ENCODE measurements around the gene LUZP2.

DNA sequence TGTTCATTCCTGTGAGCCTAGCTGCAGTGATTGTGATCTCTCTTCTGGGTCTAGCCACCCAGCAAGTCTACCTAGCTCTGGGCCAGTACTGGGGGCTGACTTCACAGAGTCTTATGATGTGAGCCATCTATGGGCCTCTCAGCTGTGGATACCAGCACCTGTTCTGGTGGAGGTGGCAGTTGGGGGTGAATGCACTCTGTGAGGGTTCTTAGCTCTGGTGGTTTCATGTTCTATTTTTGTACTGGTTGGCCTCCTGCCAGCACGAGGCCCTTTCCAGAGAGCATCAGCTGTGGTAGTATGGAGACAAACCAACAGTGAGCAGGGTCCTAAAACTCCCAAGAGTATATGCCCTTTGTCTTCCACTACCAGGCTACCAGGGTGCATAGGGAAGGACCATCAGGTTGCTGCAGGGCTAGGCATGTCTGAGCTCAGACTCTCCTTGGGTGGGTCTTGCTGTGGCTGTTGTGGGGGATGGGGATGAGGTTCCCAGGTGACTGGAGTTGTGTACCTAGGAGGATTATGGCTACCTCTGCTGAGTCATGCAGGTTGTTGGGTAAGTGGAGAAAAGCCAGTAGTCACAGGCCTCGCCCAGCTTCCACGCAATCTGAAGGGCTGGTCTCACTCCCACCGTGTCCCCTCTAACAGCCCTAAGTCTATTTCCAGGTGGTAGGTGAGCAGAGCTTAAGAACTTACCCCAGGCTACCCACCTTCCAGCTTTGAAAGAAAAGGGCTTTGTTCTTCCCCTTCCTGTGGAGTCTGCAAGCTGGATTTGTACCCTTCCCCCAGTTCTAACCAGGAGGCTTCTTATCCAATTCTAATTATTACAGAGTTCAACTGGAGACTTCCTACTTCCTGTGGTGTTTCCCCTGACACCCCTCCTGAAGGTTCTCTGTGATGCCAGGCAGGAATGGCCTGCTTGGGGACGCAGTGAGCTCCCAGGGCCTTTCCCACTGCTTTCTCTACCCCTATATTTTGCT lies 250.7 kb downstream of the LUZP2 start:
- TF ChIP-seq, protein P1, sequence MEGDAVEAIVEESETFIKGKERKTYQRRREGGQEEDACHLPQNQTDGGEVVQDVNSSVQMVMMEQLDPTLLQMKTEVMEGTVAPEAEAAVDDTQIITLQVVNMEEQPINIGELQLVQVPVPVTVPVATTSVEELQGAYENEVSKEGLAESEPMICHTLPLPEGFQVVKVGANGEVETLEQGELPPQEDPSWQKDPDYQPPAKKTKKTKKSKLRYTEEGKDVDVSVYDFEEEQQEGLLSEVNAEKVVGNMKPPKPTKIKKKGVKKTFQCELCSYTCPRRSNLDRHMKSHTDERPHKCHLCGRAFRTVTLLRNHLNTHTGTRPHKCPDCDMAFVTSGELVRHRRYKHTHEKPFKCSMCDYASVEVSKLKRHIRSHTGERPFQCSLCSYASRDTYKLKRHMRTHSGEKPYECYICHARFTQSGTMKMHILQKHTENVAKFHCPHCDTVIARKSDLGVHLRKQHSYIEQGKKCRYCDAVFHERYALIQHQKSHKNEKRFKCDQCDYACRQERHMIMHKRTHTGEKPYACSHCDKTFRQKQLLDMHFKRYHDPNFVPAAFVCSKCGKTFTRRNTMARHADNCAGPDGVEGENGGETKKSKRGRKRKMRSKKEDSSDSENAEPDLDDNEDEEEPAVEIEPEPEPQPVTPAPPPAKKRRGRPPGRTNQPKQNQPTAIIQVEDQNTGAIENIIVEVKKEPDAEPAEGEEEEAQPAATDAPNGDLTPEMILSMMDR (IDR thresholded peaks at IDR 0.05) = no peak
- no peak for TF ChIP-seq POLR2AphosphoS5 (IDR thresholded peaks at IDR 0.05)
